Measurements from ENCODE around the gene LRRC45. TPM values are rescaled to one million over a fixed set of nuclear protein-coding genes. Genes with fewer than 3 reads are reported as not detected.

The LRRC45 gene
- total and polyA plus RNA-seq, 11 donors = 2.9 to 8.6 (median 5.6) TPM

DNA sequence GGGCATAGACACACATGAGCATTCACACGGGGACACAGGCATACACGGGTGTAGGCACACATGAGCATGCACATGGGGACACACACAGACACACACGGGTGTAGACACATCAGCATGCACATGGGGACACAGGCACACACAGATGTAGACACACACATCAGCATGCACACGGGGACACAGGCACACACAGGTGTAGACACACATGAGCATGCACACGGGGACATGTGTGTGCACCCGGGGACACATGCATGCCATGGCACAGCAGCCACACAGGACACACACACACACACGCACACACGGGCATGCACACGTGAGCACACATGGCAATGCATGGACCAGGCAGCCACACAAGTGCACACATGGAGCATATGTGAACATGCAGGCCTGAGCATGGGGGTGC lies 19.5 kb downstream of the LRRC45 start:
- no peak overlapping the region for H3K27ac ChIP-seq
- TF ChIP-seq POLR2A (IDR thresholded peaks at IDR 0.05) = no peak
- TF ChIP-seq, protein P1, sequence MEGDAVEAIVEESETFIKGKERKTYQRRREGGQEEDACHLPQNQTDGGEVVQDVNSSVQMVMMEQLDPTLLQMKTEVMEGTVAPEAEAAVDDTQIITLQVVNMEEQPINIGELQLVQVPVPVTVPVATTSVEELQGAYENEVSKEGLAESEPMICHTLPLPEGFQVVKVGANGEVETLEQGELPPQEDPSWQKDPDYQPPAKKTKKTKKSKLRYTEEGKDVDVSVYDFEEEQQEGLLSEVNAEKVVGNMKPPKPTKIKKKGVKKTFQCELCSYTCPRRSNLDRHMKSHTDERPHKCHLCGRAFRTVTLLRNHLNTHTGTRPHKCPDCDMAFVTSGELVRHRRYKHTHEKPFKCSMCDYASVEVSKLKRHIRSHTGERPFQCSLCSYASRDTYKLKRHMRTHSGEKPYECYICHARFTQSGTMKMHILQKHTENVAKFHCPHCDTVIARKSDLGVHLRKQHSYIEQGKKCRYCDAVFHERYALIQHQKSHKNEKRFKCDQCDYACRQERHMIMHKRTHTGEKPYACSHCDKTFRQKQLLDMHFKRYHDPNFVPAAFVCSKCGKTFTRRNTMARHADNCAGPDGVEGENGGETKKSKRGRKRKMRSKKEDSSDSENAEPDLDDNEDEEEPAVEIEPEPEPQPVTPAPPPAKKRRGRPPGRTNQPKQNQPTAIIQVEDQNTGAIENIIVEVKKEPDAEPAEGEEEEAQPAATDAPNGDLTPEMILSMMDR (IDR thresholded peaks at IDR 0.05) = no peak
- peaks cover 0 to 13% (median 4%) of the 10 kb centered on the region in 12 donors for H3K4me1 ChIP-seq
- no peak overlapping the region for H3K4me3 ChIP-seq
- H3K9me3 ChIP-seq = no peaks in the 10 kb centered on the region
- 66 to 89% (median 85%) methylated on average over 2 to 9 of the region's 9 CpGs for WGBS, 4 donors
- no peak for DNase-seq
- ATAC-seq = no peak
- no peaks in the 10 kb centered on the region for H3K27me3 ChIP-seq
- intact Hi-C loops (cut with DNase I) = no loop called here
- peaks cover 0 to 10% (median 0%) of the 10 kb centered on the region in 9 donors for H3K36me3 ChIP-seq

DNA sequence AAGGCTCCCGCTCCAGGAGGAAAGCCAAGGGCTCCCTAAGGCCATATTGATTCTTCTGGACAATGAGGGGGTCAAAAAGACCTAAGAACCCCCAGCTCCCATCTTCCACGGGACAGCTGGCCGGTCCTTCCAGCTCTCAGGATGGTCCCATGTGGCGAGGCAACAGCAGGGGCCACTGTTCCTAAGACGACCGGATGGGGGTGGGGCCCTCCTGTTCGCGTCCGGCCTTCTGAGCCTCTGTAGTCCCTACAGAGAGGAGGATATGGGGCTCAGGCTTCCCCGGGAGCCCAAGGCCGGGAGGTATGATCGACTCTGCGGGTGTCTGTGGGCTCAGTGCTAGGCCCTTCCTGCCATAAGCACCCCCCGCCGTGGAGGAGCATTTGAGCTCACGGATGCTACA lies 20.4 kb downstream of the LRRC45 start:
- H3K36me3 ChIP-seq = peaks cover 0 to 18% (median 2%) of the 10 kb centered on the region in 9 donors
- no peak overlapping the region for H3K27ac ChIP-seq
- no peaks in the 10 kb centered on the region for H3K27me3 ChIP-seq
- H3K4me1 ChIP-seq = peaks cover 0 to 6% (median 0%) of the 10 kb centered on the region in 12 donors
- intact Hi-C loops (cut with DNase I) = no loop called here
- TF ChIP-seq, protein P1 (IDR thresholded peaks at IDR 0.05) = no peak
- TF ChIP-seq POLR2A (IDR thresholded peaks at IDR 0.05) = no peak
- DNase-seq = no peak
- H3K4me3 ChIP-seq = no peak overlapping the region
- ATAC-seq = no peak
- no peaks in the 10 kb centered on the region for H3K9me3 ChIP-seq
- 54 to 65% (median 64%) methylated on average over 12 to 16 of the region's 16 CpGs for WGBS, 4 donors

DNA sequence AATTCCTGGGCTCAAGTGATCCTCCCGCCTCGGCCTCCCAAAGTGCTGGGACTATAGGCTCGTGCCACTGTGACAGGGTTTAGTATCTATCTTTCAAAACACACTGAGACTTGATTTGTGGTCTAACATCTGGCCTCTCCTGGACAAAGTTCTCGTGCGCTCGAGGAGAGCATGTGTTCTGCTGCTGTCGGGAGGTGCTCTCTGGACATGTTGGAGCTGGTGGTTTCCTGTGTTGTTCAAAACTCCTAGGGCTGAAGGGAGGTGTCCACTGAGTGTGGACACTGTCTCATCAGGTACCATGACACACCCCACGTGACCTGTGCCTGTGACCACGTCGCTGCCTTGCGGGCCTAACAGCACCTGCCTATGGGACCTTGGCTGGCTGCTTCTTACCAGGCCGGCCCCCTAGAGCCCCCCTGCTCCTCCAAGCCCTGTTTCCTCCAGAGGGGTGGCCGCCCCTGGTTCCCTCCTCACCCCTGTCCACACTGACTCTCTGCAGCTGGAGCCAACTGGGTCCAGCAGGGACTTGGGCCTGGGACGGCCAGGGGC lies 22.9 kb downstream of the LRRC45 start:
- H3K27me3 ChIP-seq = no peaks in the 10 kb centered on the region
- no peak for DNase-seq
- peaks cover 0 to 35% (median 8%) of the 10 kb centered on the region in 9 donors for H3K36me3 ChIP-seq
- TF ChIP-seq, protein P1 (IDR thresholded peaks at IDR 0.05) = no peak
- TF ChIP-seq POLR2A (IDR thresholded peaks at IDR 0.05) = no peak
- peaks cover 0 to 17% (median 10%) of the 10 kb centered on the region in 12 donors for H3K4me1 ChIP-seq
- 73 to 90% (median 83%) methylated on average over 12 to 14 of the region's 14 CpGs for WGBS, 4 donors
- no peaks in the 10 kb centered on the region for H3K9me3 ChIP-seq
- ATAC-seq = no peak
- intact Hi-C loops (cut with DNase I) = loop anchor here in 1 of 10 donors (1.0 kb wide), 1 partner anchor 27 kb away; no protein-coding TSS in a partner anchor
- H3K4me3 ChIP-seq = no peak overlapping the region
- H3K27ac ChIP-seq = no peak overlapping the region

DNA sequence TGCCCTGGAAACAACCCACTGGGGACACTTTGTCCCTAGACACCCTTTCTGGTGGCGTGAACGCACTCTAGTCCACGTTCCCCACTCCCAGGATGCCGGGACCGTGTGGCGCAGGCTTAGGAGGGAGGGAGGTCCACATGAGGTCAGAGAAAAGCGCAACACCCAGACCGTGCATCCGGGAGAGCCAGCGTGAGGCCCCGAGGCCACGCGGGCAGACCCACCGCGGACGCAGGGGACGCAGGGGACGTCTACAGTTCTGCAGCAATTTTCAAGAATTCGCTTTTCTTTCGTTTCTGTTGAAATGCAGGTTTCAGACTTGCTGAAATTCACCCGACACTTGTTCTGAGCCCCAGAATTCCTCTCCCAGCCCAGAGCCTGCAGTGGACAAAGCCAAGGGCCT lies 23.8 kb downstream of the LRRC45 start:
- Histone ChIP-seq H3K4me3 (no peak overlapping the region), H3K9me3 (no peaks in the 10 kb centered on the region), H3K27me3 (no peaks in the 10 kb centered on the region), H3K36me3 (peaks cover 0 to 35% (median 8%) of the 10 kb centered on the region in 9 donors), H3K4me1 (peaks cover 0 to 20% (median 10%) of the 10 kb centered on the region in 12 donors), H3K27ac (no peak overlapping the region)
- TF ChIP-seq, protein P1 (IDR thresholded peaks at IDR 0.05) = no peak
- no peak for TF ChIP-seq POLR2A (IDR thresholded peaks at IDR 0.05)
- ATAC-seq = no peak
- intact Hi-C loops (cut with DNase I) = loop anchor here in 1 of 10 donors (1.0 kb wide), 1 partner anchor 26 kb away; no protein-coding TSS in a partner anchor
- 88 to 92% (median 90%) methylated on average over 21 of the region's 21 CpGs for WGBS, 4 donors
- no peak for DNase-seq

All from heart left ventricle (tissue), 16 donors.